Panc1 (cell line): ENCODE results near the gene OR5K4. TPM values are rescaled to one million over a fixed set of nuclear protein-coding genes. Genes with fewer than 3 reads are reported as not detected.

Source experiments
- ATAC-seq: fragments of 200-7000 bp; cut with Tn5 transposase; 2 replicates; pipeline ENCODE4 v1.9.1; 2020; ENCODE audit warnings: mild to moderate bottlenecking, moderate library complexity
- BruUV-seq: library from RNA; stranded (reverse); fragments of 400-500 nt; replicated peaks from 2 replicates; lab custom pipeline; 2021; lab: Mats Ljungman, UMichigan
- CTCF ChIA-PET: fragments of 300-600 bp; sonication (Branson Sonifier 250); formaldehyde crosslinking; loops from one replicate; lab custom pipeline; 2022; ENCODE audit warnings: antibody characterized with exemption; lab: Charles Lee
- POLR2A ChIA-PET: fragments of 300-600 bp; sonication (Branson Sonifier 250); formaldehyde crosslinking; loops from one replicate; lab custom pipeline; 2022; ENCODE audit warnings: antibody characterized with exemption; lab: Charles Lee
- DNase-seq: peaks from one replicate; pipeline ENCODE4 v3.0.0-alpha.2; 2010; ENCODE audit warnings: low read depth, low spot score
- H3K27ac ChIP-seq: 2 replicates; pipeline ENCODE4 v1.5.1; 2011; ENCODE audit warnings: mild to moderate bottlenecking, low read length, inconsistent platforms
- H3K27me3 ChIP-seq: fragments of 200-500 bp; sonication (Bioruptor generic); 2 replicates; pipeline ENCODE4 v1.6.0; 2014; ENCODE audit warnings: low read length, inconsistent platforms; ENCODE audit not compliant: control insufficient read depth, insufficient read depth
- H3K36me3 ChIP-seq: fragments of 200-500 bp; sonication (Bioruptor generic); 2 replicates; pipeline ENCODE4 v1.5.1; 2014; ENCODE audit warnings: inconsistent platforms, mild to moderate bottlenecking, low read length, moderate library complexity; ENCODE audit not compliant: control insufficient read depth, insufficient read depth
- H3K4me1 ChIP-seq: 2 replicates; pipeline ENCODE4 v1.5.1; 2011; ENCODE audit warnings: inconsistent platforms, mild to moderate bottlenecking, low read length, moderate library complexity; ENCODE audit not compliant: control insufficient read depth, insufficient read depth
- H3K4me3 ChIP-seq, 2 experiments: 2 replicates each; pipeline ENCODE4 v1.5.1; 2011 to 2012; ENCODE audit warnings: low read depth in 2 of 2, low read length in 2 of 2, mild to moderate bottlenecking in 2 of 2, inconsistent platforms in 1 of 2, moderate library complexity in 1 of 2
- H3K9me3 ChIP-seq: fragments of 200-500 bp; sonication (Bioruptor generic); 2 replicates; pipeline ENCODE4 v1.5.1; 2014; ENCODE audit warnings: low read depth, mild to moderate bottlenecking, inconsistent platforms, low read length, moderate library complexity; ENCODE audit not compliant: control insufficient read depth, insufficient read depth
- CTCF ChIP-seq: fragments of 450-650 bp; IDR thresholded peaks from 2 replicates; pipeline ENCODE4 v1.5.1; 2017; ENCODE audit warnings: mild to moderate bottlenecking
- POLR2AphosphoS5 ChIP-seq: IDR thresholded peaks from 2 replicates; pipeline ENCODE4 v1.6.1; 2012; ENCODE audit warnings: mild to moderate bottlenecking, low read depth, low read length, moderate library complexity
- REST ChIP-seq, 2 experiments: IDR thresholded peaks; 2 replicates each; pipeline ENCODE4 v1.6.1; 2011 to 2012; ENCODE audit warnings: low read depth in 2 of 2, control low read depth in 1 of 2, low read length in 1 of 2, mild to moderate bottlenecking in 1 of 2, moderate library complexity in 1 of 2; ENCODE audit not compliant: insufficient read depth in 1 of 2
- SIN3A ChIP-seq: IDR thresholded peaks from 2 replicates; pipeline ENCODE4 v1.6.1; 2012; ENCODE audit warnings: low read depth, mild to moderate bottlenecking, low read length, moderate library complexity, borderline replicate concordance; ENCODE audit not compliant: insufficient read depth
- TCF7L2 ChIP-seq: IDR thresholded peaks from 2 replicates; pipeline ENCODE4 v1.6.1; 2011; ENCODE audit warnings: mild to moderate bottlenecking, low read depth, low read length, inconsistent platforms
- in situ Hi-C: cut with HindIII; loops from 2 replicates; pipeline ENCODE4 v1.10.0; 2016; ENCODE audit warnings: low sequenced_read_pairs, low pct_unique_long_range_greater_than_20kb
- intact Hi-C: fragments of 100-400 bp; cut with micrococcal nuclease; formaldehyde crosslinking; loops from one replicate; pipeline ENCODE4 v1.10.0; 2022; ENCODE audit not compliant: unreplicated experiment
- total RNA-seq: library from RNA; stranded (reverse); gene quantifications from one replicate; pipeline ENCODE4 v1.2.1, GENCODE V29; 2021; ENCODE audit not compliant: unreplicated experiment

Gene OR5K4
- total RNA-seq, 1 experiment from 2014 or later = not detected

GRCh38 chr3:98350082-98350481, 3.6 kb upstream of the OR5K4 start:
- ChIA-PET CTCF (no interaction called here), POLR2A (no interaction called here)
- ATAC-seq = no peak
- Histone ChIP-seq H3K36me3 (no peaks in the 10 kb centered on the region), H3K4me1 (no peaks in the 10 kb centered on the region), H3K27me3 (no peaks in the 10 kb centered on the region), H3K9me3 (no peaks in the 10 kb centered on the region), H3K27ac (no peak overlapping the region), H3K4me3 (no peak overlapping the region)
- DNase-seq = no peak
- BruUV-seq = no TSS peak
- in situ Hi-C loops = no loop called here
- TF ChIP-seq TCF7L2 = no peak
- no peak for TF ChIP-seq CTCF
- TF ChIP-seq SIN3A = no peak
- no peak for TF ChIP-seq POLR2AphosphoS5
- intact Hi-C loops = no loop called here

GRCh38 chr3:98359250-98359649, 5.6 kb downstream of the OR5K4 start:
- ATAC-seq (no peak), DNase-seq (no peak)
- no TSS peak for BruUV-seq
- ChIA-PET CTCF (no interaction called here), POLR2A (no interaction called here)
- Histone ChIP-seq H3K27me3 (no peaks in the 10 kb centered on the region), H3K9me3 (no peaks in the 10 kb centered on the region; the same call in 1 of the 2 replicates), H3K36me3 (no peaks in the 10 kb centered on the region), H3K4me3 (no peak overlapping the region), H3K4me1 (no peaks in the 10 kb centered on the region), H3K27ac (no peak overlapping the region)
- in situ Hi-C loops (no loop called here), intact Hi-C loops (no loop called here)
- no peak for TF ChIP-seq CTCF
- TF ChIP-seq TCF7L2 = no peak
- TF ChIP-seq SIN3A = no peak
- TF ChIP-seq REST (IDR thresholded peaks at IDR 0.05; ENCODE audit: insufficient read depth in 1 of 2, low read depth in 2 of 2, low read length in 1 of 2) = no peak
- no peak for TF ChIP-seq POLR2AphosphoS5
